Measurements from ENCODE around the gene LZTR1.

Gene LZTR1

GRCh38 chr22:20988573-20989322, 6.7 kb downstream of the LZTR1 start:
- Histone ChIP-seq H3K27me3 (ENCODE audit: control insufficient read depth, insufficient read depth, low read length) (no peaks in the 10 kb centered on the region), H3K9ac (no peak overlapping the region), H3K4me3 (ENCODE audit: low read depth, low read length) (no peak overlapping the region), H3K36me3 (ENCODE audit: control insufficient read depth, insufficient read depth, low read length) (no peaks in the 10 kb centered on the region), H3K79me2 (no peaks in the 10 kb centered on the region), H3K27ac (no peak overlapping the region), H3K4me2 (ENCODE audit: low read length) (no peak overlapping the region), H3K4me1 (no peaks in the 10 kb centered on the region), H2AFZ (no peak overlapping the region), H3K9me3 (ENCODE audit: control insufficient read depth, low read length) (no peaks in the 10 kb centered on the region)
- no peak for TF ChIP-seq CTCF (IDR thresholded peaks at IDR 0.05)

- Histone ChIP-seq H3K27me3 (ENCODE audit: control insufficient read depth, insufficient read depth, low read length) (no peaks in the 10 kb centered on the region), H3K9me3 (ENCODE audit: control insufficient read depth, low read length) (no peaks in the 10 kb centered on the region), H3K4me2 (ENCODE audit: low read length) (no peak overlapping the region), H3K4me3 (ENCODE audit: low read depth, low read length) (no peak overlapping the region), H3K36me3 (ENCODE audit: control insufficient read depth, insufficient read depth, low read length) (no peaks in the 10 kb centered on the region), H3K79me2 (no peaks in the 10 kb centered on the region), H3K4me1 (no peaks in the 10 kb centered on the region), H3K9ac (no peak overlapping the region), H3K27ac (no peak overlapping the region), H2AFZ (no peak overlapping the region)
- no peak for TF ChIP-seq CTCF (IDR thresholded peaks at IDR 0.05)
Observed at GRCh38 chr22:20989323-20990138, 7.4 kb downstream of the LZTR1 start.

GRCh38 chr22:20990184-20991180, 8.4 kb downstream of the LZTR1 start:
- H3K9ac ChIP-seq, result no peak overlapping the region
- H3K27me3 ChIP-seq (ENCODE audit: control insufficient read depth, insufficient read depth, low read length), result no peaks in the 10 kb centered on the region
- TF ChIP-seq CTCF (IDR thresholded peaks at IDR 0.05), result no peak
- no peak overlapping the region for H3K27ac ChIP-seq
- H3K36me3 ChIP-seq (ENCODE audit: control insufficient read depth, insufficient read depth, low read length), result no peaks in the 10 kb centered on the region
- H2AFZ ChIP-seq, result no peak overlapping the region
- no peak overlapping the region for H3K4me3 ChIP-seq (ENCODE audit: low read depth, low read length)
- no peaks in the 10 kb centered on the region for H3K79me2 ChIP-seq
- H3K4me1 ChIP-seq, result no peaks in the 10 kb centered on the region
- no peaks in the 10 kb centered on the region for H3K9me3 ChIP-seq (ENCODE audit: control insufficient read depth, low read length)
- no peak overlapping the region for H3K4me2 ChIP-seq (ENCODE audit: low read length)

- Histone ChIP-seq H3K4me2 (ENCODE audit: low read length) (no peak overlapping the region), H3K9me3 (ENCODE audit: control insufficient read depth, low read length) (no peaks in the 10 kb centered on the region), H2AFZ (no peak overlapping the region), H3K27ac (no peak overlapping the region), H3K9ac (no peak overlapping the region), H3K4me1 (no peaks in the 10 kb centered on the region), H3K79me2 (no peaks in the 10 kb centered on the region), H3K4me3 (ENCODE audit: low read depth, low read length) (no peak overlapping the region), H3K27me3 (ENCODE audit: control insufficient read depth, insufficient read depth, low read length) (no peaks in the 10 kb centered on the region), H3K36me3 (ENCODE audit: control insufficient read depth, insufficient read depth, low read length) (no peaks in the 10 kb centered on the region)
- TF ChIP-seq CTCF (IDR thresholded peaks at IDR 0.05), result no peak
Observed at GRCh38 chr22:20991252-20992055, 9.4 kb downstream of the LZTR1 start.
